HG03575 (cell line): ENCODE results near the gene RHPN2.

Experiments used
- ATAC-seq: cut with Tn5 transposase; IDR thresholded peaks from one replicate; pipeline ENCODE4 v1.9.1; 2021; ENCODE audit not compliant: unreplicated experiment, insufficient number of reproducible peaks, low FRiP score; ENCODE audit errors: extremely low read depth

Gene RHPN2

DNA sequence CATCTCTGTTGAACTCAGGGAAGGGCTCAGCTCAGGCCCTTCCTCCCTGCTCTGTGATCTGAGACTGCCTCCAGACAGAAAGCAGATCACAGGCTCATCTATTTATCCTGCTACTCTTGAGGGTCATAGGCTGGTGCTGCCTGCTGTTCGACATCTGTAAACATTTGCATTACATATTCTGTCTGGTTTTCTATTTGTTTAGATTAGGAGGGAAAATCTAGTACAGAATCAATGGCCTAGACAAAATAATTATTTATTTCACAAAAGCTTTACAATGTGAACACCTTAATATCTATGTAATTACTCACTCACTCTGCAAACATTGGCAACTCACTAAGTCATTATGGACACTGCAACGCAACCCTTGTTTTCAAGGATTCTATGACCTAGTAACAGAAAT, 135.9 kb downstream of the RHPN2 start:
- ATAC-seq, result no peak
